Right lobe of liver (tissue), 6 donors: ENCODE data around the gene ANO6. TPM values are rescaled to one million over a fixed set of nuclear protein-coding genes. Genes with fewer than 3 reads are reported as not detected.

ENCODE experiments used
- ATAC-seq, 4 donors: fragments of 200-7000 bp; cut with Tn5 transposase; one replicate each; pipeline ENCODE4 v1.9.1; 2020; ENCODE audit warnings: mild to moderate bottlenecking in 4 of 4, moderate library complexity in 4 of 4
- DNase-seq, 3 donors: peaks; one replicate each; pipeline ENCODE4 v3.0.0-alpha.2; 2020
- H3K27ac ChIP-seq, 3 donors: fragments of 200-600 bp; one replicate each; pipeline ENCODE4 v1.8.0; 2022
- H3K27me3 ChIP-seq, 2 donors: fragments of 200-600 bp; one replicate each; pipeline ENCODE4 v1.8.0; 2022
- H3K36me3 ChIP-seq, 4 donors: fragments of 200-600 bp; sonication (generic) in 1 of 4; one replicate each; pipeline versions ENCODE4 v1.5.1 to v1.8.0; 2017 to 2022; ENCODE audit warnings: control low read depth in 1 of 4
- H3K4me1 ChIP-seq, 4 donors: fragments of 200-600 bp; sonication (generic) in 1 of 4; one replicate each; pipeline versions ENCODE4 v1.5.1 to v1.8.0; 2017 to 2022; ENCODE audit warnings: control low read depth in 1 of 4
- H3K4me3 ChIP-seq, 3 donors: fragments of 200-600 bp; one replicate each; pipeline ENCODE4 v1.8.0; 2022
- H3K9me3 ChIP-seq, 4 donors: fragments of 200-600 bp; sonication (generic) in 1 of 4; one replicate each; pipeline versions ENCODE4 v1.5.1 to v1.8.0; 2017 to 2022; ENCODE audit warnings: control low read depth in 1 of 4
- CTCF ChIP-seq, 4 donors: fragments of 200-600 bp in 3 of 4; fragments of 450-650 bp in 1 of 4; IDR thresholded peaks; one replicate each; pipeline versions ENCODE4 v1.5.1 to v1.8.0; 2016 to 2022; ENCODE audit warnings: antibody characterized with exemption in 4 of 4, mild to moderate bottlenecking in 2 of 4
- POLR2A ChIP-seq: fragments of 450-650 bp; IDR thresholded peaks from one replicate; pipeline ENCODE4 v1.6.1; 2017; ENCODE audit warnings: antibody characterized with exemption, mild to moderate bottlenecking
- WGBS: methylation state at CpG from one replicate; pipeline ENCODE4 v1.1.6; 2018; ENCODE audit warnings: low coverage, low lambda C conversion rate; ENCODE audit not compliant: insufficient coverage; ENCODE audit errors: missing lambda C conversion rate; 5-methylcytosine and 5-hydroxymethylcytosine counted together
- intact Hi-C, 2 donors: fragments of 100-400 bp; cut with DNase I; formaldehyde crosslinking; loops; one replicate each; pipeline versions ENCODE4 v1.11.2 to v1.14.1; 2022
- total RNA-seq, 6 experiments: library from RNA; depleted of rRNA in 2 of 6; stranded (reverse); fragments of >200 nt in 2 of 6; fragmentation: NEBNext Ultra II Directional in 3 of 6; extraction: Animal tissue kit (Norgen Biotek cat#: 25700) in 3 of 6; gene quantifications; one replicate each; pipeline versions ENCODE4 v1.1.0 to v1.2.4, GENCODE V29; 2016 to 2023
- donor health status: DM: no; HTN: yes; CAD: no.
- donor health status: DM: no; HTN: no; CAD: no.
- donor health status: DM: no; HTN: no; CAD: no.
- donor health status: DM: no; HTN: yes; CAD: no.
- donor health status: DM: no; HTN: yes; CAD: no.

ANO6 gene
- total RNA-seq, 6 experiments from 2014 or later, result 41.8 to 78.5 (median 48.9) TPM

- Histone ChIP-seq H3K4me3 (no peak overlapping the region), H3K27me3 (no peaks in the 10 kb centered on the region), H3K4me1 (peaks cover 0 to 39% (median 14%) of the 10 kb centered on the region in 4 donors), H3K36me3 (no peaks in the 10 kb centered on the region), H3K27ac (peak overlapping the region in 1 of 3 donors; percentile 7), H3K9me3 (no peaks in the 10 kb centered on the region)
- 52% methylated on average over 3 of the region's 3 CpGs for WGBS
- DNase-seq, result no peak
- intact Hi-C loops, result no loop called here
- TF ChIP-seq CTCF (IDR thresholded peaks at IDR 0.05) (no peak), POLR2A (no peak)
- no peak for ATAC-seq
Measured at GRCh38 chr12:45231515-45232145, 15.7 kb downstream of the ANO6 start.

- ATAC-seq, result no peak
- Histone ChIP-seq H3K4me3 (no peak overlapping the region), H3K36me3 (no peaks in the 10 kb centered on the region), H3K27ac (peak overlapping the region in 1 of 3 donors; percentile 75), H3K27me3 (no peaks in the 10 kb centered on the region), H3K9me3 (no peaks in the 10 kb centered on the region), H3K4me1 (peaks cover 0 to 39% (median 14%) of the 10 kb centered on the region in 4 donors)
- 83% methylated on average over 3 of the region's 3 CpGs for WGBS
- intact Hi-C loops, result no loop called here
- DNase-seq, result no peak
- TF ChIP-seq CTCF (IDR thresholded peaks at IDR 0.05) (no peak), POLR2A (no peak)
Measured at GRCh38 chr12:45232146-45232755, 16.4 kb downstream of the ANO6 start.

- H3K9me3 ChIP-seq, result no peaks in the 10 kb centered on the region
- no peak overlapping the region for H3K4me3 ChIP-seq
- ATAC-seq (peak; percentile 21 to 81 (median 62)), DNase-seq (peak in 1 of 3 donors; percentile 39)
- H3K27ac ChIP-seq, result peak overlapping the region in 2 of 3 donors; percentile 1 to 75
- 45% methylated on average over 5 of the region's 6 CpGs for WGBS
- H3K36me3 ChIP-seq, result no peaks in the 10 kb centered on the region
- TF ChIP-seq POLR2A (no peak), CTCF (IDR thresholded peaks at IDR 0.05) (no peak)
- H3K27me3 ChIP-seq, result no peaks in the 10 kb centered on the region
- peaks cover 0 to 39% (median 14%) of the 10 kb centered on the region in 4 donors for H3K4me1 ChIP-seq
- intact Hi-C loops, result no loop called here
Measured at GRCh38 chr12:45232756-45233372, 17.0 kb downstream of the ANO6 start.

- DNase-seq (no peak), ATAC-seq (peak; percentile 69 to 80 (median 74))
- H3K4me3 ChIP-seq, result no peak overlapping the region
- H3K27me3 ChIP-seq, result no peaks in the 10 kb centered on the region
- 29% methylated on average over 4 of the region's 4 CpGs for WGBS
- no peaks in the 10 kb centered on the region for H3K9me3 ChIP-seq
- TF ChIP-seq POLR2A (no peak), CTCF (IDR thresholded peaks at IDR 0.05) (no peak)
- H3K4me1 ChIP-seq, result peaks cover 0 to 39% (median 14%) of the 10 kb centered on the region in 4 donors
- no peaks in the 10 kb centered on the region for H3K36me3 ChIP-seq
- intact Hi-C loops, result no loop called here
- H3K27ac ChIP-seq, result peak overlapping the region; percentile 34 to 75 (median 41)
Measured at GRCh38 chr12:45234139-45234865, 18.4 kb downstream of the ANO6 start.
